Prostate gland (tissue), 2 donors: ENCODE measurements around the gene EIF4H. TPM values are rescaled to one million over a fixed set of nuclear protein-coding genes. Genes with fewer than 3 reads are reported as not detected.
"Not testable (repeated sequence)": the region's sequence is repeated elsewhere in the genome, so short reads cannot be mapped to it uniquely, and the experiment has no call there.

Experiments
- DNase-seq: peaks from one replicate; pipeline ENCODE4 v3.0.0-alpha.2; 2019; ENCODE audit warnings: low spot score
- H3K27ac ChIP-seq, 2 donors: fragments of 200-600 bp; sonication (generic); 2 replicates each; pipeline ENCODE4 v1.5.1; 2017 to 2019
- H3K27me3 ChIP-seq: fragments of 200-600 bp; sonication (generic); replicated peaks from 2 replicates; pipeline ENCODE4 v1.5.1; 2019; ENCODE audit not compliant: insufficient read depth
- H3K36me3 ChIP-seq, 2 donors: fragments of 200-600 bp; sonication (generic); 1 replicate in 1 of 2; 2 replicates in 1 of 2; pipeline versions ENCODE4 v1.5.1 to v1.8.1; 2017 to 2019
- H3K4me1 ChIP-seq: fragments of 200-600 bp; sonication (generic); replicated peaks from 2 replicates; pipeline ENCODE4 v1.5.1; 2019
- H3K4me3 ChIP-seq, 2 donors: fragments of 200-600 bp; sonication (generic); 2 replicates each; pipeline ENCODE4 v1.5.1; 2017 to 2019
- H3K9me3 ChIP-seq: fragments of 200-600 bp; sonication (generic); 2 replicates; pipeline ENCODE4 v1.5.1; 2017
- POLR2A ChIP-seq: fragments of 450-650 bp; IDR thresholded peaks from one replicate; pipeline ENCODE4 v1.6.1; 2016; ENCODE audit warnings: antibody characterized with exemption, mild to moderate bottlenecking
- POLR2AphosphoS5 ChIP-seq: sonication (generic); formaldehyde crosslinking; IDR thresholded peaks from one replicate; pipeline ENCODE4 v1.6.1; 2017; ENCODE audit warnings: antibody characterized with exemption
- whole genome bisulfite sequencing: methylation state at CpG from one replicate; pipeline ENCODE4 v1.1.5; 2018; 5-methylcytosine and 5-hydroxymethylcytosine counted together
- intact Hi-C: fragments of 100-400 bp; cut with DNase I; formaldehyde crosslinking; loops from one replicate; pipeline ENCODE4 v1.14.2; 2022
- total RNA-seq, 2 donors: library from RNA; depleted of rRNA; stranded (reverse); fragments of >200 nt; gene quantifications; one replicate each; pipeline ENCODE4 v1.1.0, GENCODE V29; 2016
- TF ChIP-seq, protein P1 (sequence below), 4 experiments: fragments of 200-600 bp in 2 of 4; fragments of 450-650 bp in 2 of 4; sonication (generic) in 2 of 4; IDR thresholded peaks; 1 replicate in 3 of 4; 2 replicates in 1 of 4; pipeline ENCODE4 v1.5.1; 2016 to 2019; ENCODE audit warnings: antibody characterized with exemption in 4 of 4, mild to moderate bottlenecking in 2 of 4, moderate library complexity in 2 of 4

EIF4H gene
- total RNA-seq, 2 donors from 2014 or later: 199 to 252 TPM

DNA sequence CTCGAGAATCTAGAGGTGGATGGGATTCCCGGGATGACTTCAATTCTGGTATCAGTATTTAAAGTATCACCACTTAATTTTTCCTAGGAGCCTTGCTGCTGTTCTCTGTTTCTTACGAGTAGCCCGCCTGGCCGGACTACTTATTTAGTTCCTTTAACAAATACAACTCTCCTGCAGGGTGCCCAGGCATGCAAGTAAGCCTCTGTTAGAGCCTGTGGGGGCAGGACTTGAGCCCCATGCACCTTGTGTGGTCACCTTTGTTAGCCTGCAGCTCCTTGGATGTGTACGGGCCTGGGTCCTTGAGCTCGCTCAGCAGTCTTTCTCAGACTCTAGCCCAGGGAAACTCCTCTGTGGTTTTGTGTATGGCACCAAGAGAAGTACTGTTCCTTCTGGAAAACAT, 16.1 kb downstream of the EIF4H start:
- 90% methylated on average over 7 of the region's 7 CpGs for WGBS
- no peak for TF ChIP-seq POLR2A
- TF ChIP-seq, protein P1, sequence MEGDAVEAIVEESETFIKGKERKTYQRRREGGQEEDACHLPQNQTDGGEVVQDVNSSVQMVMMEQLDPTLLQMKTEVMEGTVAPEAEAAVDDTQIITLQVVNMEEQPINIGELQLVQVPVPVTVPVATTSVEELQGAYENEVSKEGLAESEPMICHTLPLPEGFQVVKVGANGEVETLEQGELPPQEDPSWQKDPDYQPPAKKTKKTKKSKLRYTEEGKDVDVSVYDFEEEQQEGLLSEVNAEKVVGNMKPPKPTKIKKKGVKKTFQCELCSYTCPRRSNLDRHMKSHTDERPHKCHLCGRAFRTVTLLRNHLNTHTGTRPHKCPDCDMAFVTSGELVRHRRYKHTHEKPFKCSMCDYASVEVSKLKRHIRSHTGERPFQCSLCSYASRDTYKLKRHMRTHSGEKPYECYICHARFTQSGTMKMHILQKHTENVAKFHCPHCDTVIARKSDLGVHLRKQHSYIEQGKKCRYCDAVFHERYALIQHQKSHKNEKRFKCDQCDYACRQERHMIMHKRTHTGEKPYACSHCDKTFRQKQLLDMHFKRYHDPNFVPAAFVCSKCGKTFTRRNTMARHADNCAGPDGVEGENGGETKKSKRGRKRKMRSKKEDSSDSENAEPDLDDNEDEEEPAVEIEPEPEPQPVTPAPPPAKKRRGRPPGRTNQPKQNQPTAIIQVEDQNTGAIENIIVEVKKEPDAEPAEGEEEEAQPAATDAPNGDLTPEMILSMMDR (IDR thresholded peaks at IDR 0.05): no peak
- no peak for TF ChIP-seq POLR2AphosphoS5
- intact Hi-C loops: no loop called here
- Histone ChIP-seq H3K4me3 (no peak overlapping the region), H3K27me3 (no peaks in the 10 kb centered on the region), H3K9me3 (no peaks in the 10 kb centered on the region), H3K4me1 (peaks cover 23% of the 10 kb centered on the region), H3K27ac (no peak overlapping the region), H3K36me3 (peaks cover 8 to 20% of the 10 kb centered on the region in 2 donors)
- DNase-seq: no peak

DNA sequence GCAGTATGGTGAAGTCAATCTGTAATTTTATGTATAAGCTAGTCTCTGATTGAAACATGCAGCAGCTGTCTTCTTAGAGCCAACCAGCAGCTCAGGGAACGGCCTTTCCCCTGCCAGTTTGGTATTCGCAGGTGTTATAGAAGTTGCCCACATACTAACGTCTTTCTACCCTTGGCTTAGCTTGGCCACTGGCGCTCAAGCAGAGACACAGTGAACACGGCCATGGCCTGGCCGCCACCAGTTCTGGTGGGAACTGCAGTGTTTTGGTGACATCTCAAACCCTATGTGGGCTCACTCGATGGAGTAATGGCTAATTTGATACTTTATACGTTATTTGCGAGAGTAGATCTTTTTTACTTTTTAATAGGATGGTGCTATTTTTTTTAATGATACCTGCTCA, 17.1 kb downstream of the EIF4H start:
- H3K27me3 ChIP-seq: no peaks in the 10 kb centered on the region
- intact Hi-C loops: no loop called here
- H3K36me3 ChIP-seq: peaks cover 8 to 20% of the 10 kb centered on the region in 2 donors
- no peak for TF ChIP-seq POLR2A
- TF ChIP-seq, protein P1 (IDR thresholded peaks at IDR 0.05): no peak
- TF ChIP-seq POLR2AphosphoS5: no peak
- no peak overlapping the region for H3K27ac ChIP-seq
- H3K4me1 ChIP-seq: peaks cover 13% of the 10 kb centered on the region
- H3K9me3 ChIP-seq: no peaks in the 10 kb centered on the region
- 88% methylated on average over 9 of the region's 9 CpGs for WGBS
- H3K4me3 ChIP-seq: no peak overlapping the region
- no peak for DNase-seq

DNA sequence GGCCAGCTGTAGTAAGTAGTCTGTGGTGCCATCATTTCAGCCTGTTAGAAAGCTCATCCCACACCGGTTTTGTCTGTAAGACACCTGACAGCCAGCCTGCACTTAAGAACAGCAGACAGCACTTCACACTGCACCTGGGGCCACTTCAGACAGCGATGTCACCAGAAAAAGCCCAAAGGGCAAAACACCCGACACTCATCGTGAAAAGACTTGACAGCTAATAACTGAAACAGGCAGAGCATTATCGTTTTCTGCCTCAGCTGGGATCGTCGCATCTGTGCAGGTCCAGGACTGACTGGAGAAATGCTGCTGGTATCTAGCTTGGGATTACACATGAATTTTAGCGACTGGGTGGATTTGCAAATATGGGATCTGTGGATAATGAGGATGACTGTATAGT, 18.9 kb downstream of the EIF4H start:
- Histone ChIP-seq H3K4me3 (no peak overlapping the region), H3K4me1 (peaks cover 7% of the 10 kb centered on the region), H3K36me3 (peaks cover 8 to 20% of the 10 kb centered on the region in 2 donors), H3K27me3 (no peaks in the 10 kb centered on the region), H3K9me3 (no peaks in the 10 kb centered on the region), H3K27ac (no peak overlapping the region)
- WGBS: 79% methylated on average over 8 of the region's 8 CpGs
- intact Hi-C loops: no loop called here
- no peak for DNase-seq
- TF ChIP-seq POLR2A (no peak), POLR2AphosphoS5 (no peak)
- TF ChIP-seq, protein P1 (IDR thresholded peaks at IDR 0.05): no peak

DNA sequence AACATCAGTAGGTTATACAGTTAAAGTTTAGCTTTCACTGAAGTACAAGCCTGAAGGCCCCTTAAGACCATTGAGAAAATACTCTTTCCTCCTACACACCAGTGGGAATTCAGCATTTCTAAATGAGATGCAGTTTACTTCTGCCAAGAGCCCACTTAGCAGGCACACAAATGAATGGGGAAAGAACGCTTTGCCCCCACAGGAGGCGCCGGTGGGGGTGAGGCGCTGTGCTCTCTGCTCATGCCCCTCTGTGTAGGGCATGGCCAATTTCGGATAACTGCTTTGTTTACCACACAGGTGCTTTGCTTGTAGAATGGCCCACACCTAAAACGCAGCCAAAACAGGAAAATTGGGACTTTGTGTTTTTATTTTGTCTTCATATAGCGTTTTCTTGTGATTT, 19.8 kb downstream of the EIF4H start:
- Histone ChIP-seq H3K36me3 (peaks cover 8 to 20% of the 10 kb centered on the region in 2 donors), H3K4me1 (no peaks in the 10 kb centered on the region), H3K4me3 (no peak overlapping the region), H3K27ac (no peak overlapping the region), H3K27me3 (no peaks in the 10 kb centered on the region), H3K9me3 (no peaks in the 10 kb centered on the region)
- intact Hi-C loops: no loop called here
- WGBS: 92% methylated on average over 7 of the region's 7 CpGs
- no peak for DNase-seq
- TF ChIP-seq, protein P1 (IDR thresholded peaks at IDR 0.05): no peak
- TF ChIP-seq POLR2AphosphoS5 (no peak), POLR2A (no peak)

DNA sequence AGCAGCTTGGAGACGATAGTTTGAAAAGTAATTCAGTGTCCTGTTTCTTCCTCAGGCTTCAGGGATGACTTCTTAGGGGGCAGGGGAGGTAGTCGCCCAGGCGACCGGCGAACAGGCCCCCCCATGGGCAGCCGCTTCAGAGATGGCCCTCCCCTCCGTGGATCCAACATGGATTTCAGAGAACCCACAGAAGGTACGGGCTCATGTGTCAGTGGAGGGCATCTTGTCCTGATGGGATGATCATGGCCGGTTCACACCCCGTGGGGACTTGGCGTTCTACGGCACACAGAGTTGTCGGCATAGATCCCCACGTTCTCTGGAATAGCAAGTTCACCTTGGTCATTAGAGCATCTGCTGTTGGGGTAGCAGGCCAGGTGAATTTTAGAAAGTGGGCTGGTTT, 20.5 kb downstream of the EIF4H start:
- Histone ChIP-seq H3K27ac (no peak overlapping the region), H3K9me3 (no peaks in the 10 kb centered on the region), H3K36me3 (peaks cover 8 to 20% of the 10 kb centered on the region in 2 donors), H3K4me1 (peaks cover 3% of the 10 kb centered on the region), H3K4me3 (no peak overlapping the region), H3K27me3 (no peaks in the 10 kb centered on the region)
- 87% methylated on average over 14 of the region's 14 CpGs for WGBS
- intact Hi-C loops: no loop called here
- DNase-seq: no peak
- TF ChIP-seq POLR2AphosphoS5 (no peak), POLR2A (no peak)
- TF ChIP-seq, protein P1 (IDR thresholded peaks at IDR 0.05): no peak

DNA sequence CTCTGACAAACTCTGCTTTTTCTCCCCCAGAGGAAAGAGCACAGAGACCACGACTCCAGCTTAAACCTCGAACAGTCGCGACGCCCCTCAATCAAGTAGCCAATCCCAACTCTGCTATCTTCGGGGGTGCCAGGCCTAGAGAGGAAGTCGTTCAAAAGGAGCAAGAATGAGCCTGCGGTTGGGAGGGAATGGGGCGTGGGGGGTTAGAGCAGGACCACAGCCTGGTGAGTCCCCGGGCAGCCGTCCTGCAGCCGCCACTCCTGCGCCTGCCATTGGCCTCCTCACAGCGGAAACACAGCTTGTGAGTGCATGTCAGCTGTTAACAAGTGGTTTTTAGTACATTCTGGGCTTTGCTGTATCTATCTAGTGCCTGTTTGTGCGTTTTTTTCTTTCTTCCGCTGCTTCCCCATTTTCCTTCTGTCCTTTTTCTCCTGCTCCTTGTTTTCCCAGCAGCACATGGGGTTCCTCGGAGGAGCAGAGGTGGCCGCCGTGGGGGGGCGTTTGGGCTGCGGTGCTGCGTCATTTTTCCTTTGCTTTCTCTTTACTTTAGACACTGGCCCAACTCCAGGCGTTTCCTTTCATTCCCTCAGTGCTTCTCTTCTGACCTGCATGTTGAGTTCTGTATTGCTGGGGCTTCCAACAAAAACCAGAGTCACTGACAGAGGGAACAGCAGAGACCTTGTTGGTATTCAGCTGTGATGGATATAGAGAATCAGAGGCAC, 21.1 kb downstream of the EIF4H start:
- peaks cover 6 to 16% of the 10 kb centered on the region in 2 donors for H3K36me3 ChIP-seq
- H3K27ac ChIP-seq, intact Hi-C loops, H3K4me3 ChIP-seq, DNase-seq, H3K4me1 ChIP-seq, H3K27me3 ChIP-seq, H3K9me3 ChIP-seq: not testable (repeated sequence)
- WGBS: 79% methylated on average over 21 of the region's 23 CpGs

DNA sequence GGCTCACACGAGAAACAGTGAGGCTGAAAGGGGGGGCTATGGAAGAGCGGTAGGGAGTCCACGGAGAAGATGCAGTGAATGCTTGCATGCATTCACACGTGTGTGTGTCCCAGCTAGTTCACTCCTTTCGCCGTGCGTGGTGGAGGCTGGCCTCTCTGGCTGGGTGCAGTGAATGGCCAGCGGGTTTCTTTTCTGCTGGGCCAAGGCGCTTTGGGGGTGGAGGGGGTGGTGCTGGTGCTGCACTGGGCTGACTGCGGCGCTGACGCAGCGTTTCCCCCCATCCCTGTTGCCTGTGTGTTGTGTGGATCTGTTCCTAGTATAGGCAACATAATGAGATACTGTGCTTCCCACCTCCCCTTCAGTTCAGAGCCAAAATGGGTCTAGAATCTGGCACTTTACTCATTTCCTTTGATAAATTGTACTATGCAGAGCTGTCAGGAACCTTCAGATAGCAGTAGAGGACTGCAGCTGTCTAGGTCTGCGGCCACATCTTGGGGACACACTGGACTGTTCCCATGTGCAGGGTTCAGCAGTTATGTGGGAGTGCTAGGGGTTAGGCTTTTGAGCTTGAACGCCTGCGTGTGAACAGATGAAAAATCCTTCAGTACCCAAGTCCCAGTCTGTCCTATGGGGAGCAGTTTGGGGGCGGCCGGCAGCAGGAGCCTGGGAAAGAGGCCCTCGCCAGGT, 22.0 kb downstream of the EIF4H start:
- H3K4me3 ChIP-seq, intact Hi-C loops, DNase-seq, H3K27me3 ChIP-seq, H3K9me3 ChIP-seq, H3K27ac ChIP-seq, H3K4me1 ChIP-seq: not testable (repeated sequence)
- WGBS: 80% methylated on average over 11 of the region's 19 CpGs
- H3K36me3 ChIP-seq: peaks cover 0 to 12% of the 10 kb centered on the region in 2 donors
